Medulla oblongata (tissue), 1 donor: ENCODE data around the gene TMEM63A.
A peak's percentile ranks its signal among the peaks of the same experiment; 100 is the strongest.

ENCODE experiments used
- DNase-seq: peaks from one replicate; pipeline ENCODE4 v3.0.0-alpha.2; 2015; ENCODE audit errors: extremely low spot score

The TMEM63A gene

GRCh38 chr1:225886159-225887029, 4.2 kb upstream of the TMEM63A start:
- no peak for DNase-seq

- no peak for DNase-seq
These were observed 3.2 kb upstream of the TMEM63A start for GRCh38 chr1:225885336-225885735.

- DNase-seq = no peak
These were observed 1.6 kb upstream of the TMEM63A start for GRCh38 chr1:225883616-225884265.

- DNase-seq = peak; percentile 48
These were observed 775 bp upstream of the TMEM63A start for GRCh38 chr1:225882694-225883615.

- DNase-seq = peak; percentile 49
These were observed 860 bp downstream of the TMEM63A start for GRCh38 chr1:225881081-225881958.

- DNase-seq = no peak
These were observed 1.5 kb downstream of the TMEM63A start for GRCh38 chr1:225880636-225881035.

GRCh38 chr1:225880222-225880588, 2.0 kb downstream of the TMEM63A start:
- DNase-seq = peak; percentile 83

- peak; percentile 82 for DNase-seq
These were observed 2.5 kb downstream of the TMEM63A start for GRCh38 chr1:225879521-225880221.

- no peak for DNase-seq
These were observed 3.9 kb downstream of the TMEM63A start for GRCh38 chr1:225878282-225878681.

- DNase-seq = peak; percentile 95
These were observed 4.6 kb downstream of the TMEM63A start for GRCh38 chr1:225877580-225877979.

- no peak for DNase-seq
These were observed 5.2 kb downstream of the TMEM63A start for GRCh38 chr1:225876900-225877510.

- no peak for DNase-seq
These were observed 7.0 kb downstream of the TMEM63A start for GRCh38 chr1:225875044-225875815.

- DNase-seq = no peak
These were observed 7.7 kb downstream of the TMEM63A start for GRCh38 chr1:225874431-225874830.

- no peak for DNase-seq
These were observed 8.8 kb downstream of the TMEM63A start for GRCh38 chr1:225873281-225873850.

- no peak for DNase-seq
These were observed 10.1 kb downstream of the TMEM63A start for GRCh38 chr1:225872075-225872430.

GRCh38 chr1:225871359-225872074, 10.7 kb downstream of the TMEM63A start:
- no peak for DNase-seq

- DNase-seq = peak; percentile 79
These were observed 11.3 kb downstream of the TMEM63A start for GRCh38 chr1:225870911-225871310.

GRCh38 chr1:225868631-225869330, 13.4 kb downstream of the TMEM63A start:
- DNase-seq = no peak
